Measurements from ENCODE around the gene UBTF. TPM values are rescaled to one million over a fixed set of nuclear protein-coding genes. Genes with fewer than 3 reads are reported as not detected.

Gene UBTF
- total and polyA plus RNA-seq, 9 of the 15 experiments (the other 6 are each of a cell fraction or from before 2014, with no cell fraction given): 1.2 to 113 (median 83.6) TPM

GRCh38 chr17:44218344-44219107, 949 bp downstream of the UBTF start (continued):
- TF ChIP-seq ZNF318 (IDR thresholded peaks at IDR 0.05; ENCODE audit: borderline replicate concordance in 1 of 2, low read depth in 1 of 2) (no peak), ELF1 (tag; IDR thresholded peaks at IDR 0.05) (peak; percentile 58), RBM34 (IDR thresholded peaks at IDR 0.05; ENCODE audit: borderline replicate concordance, insufficient read depth, low read length) (no peak), PHF20 (IDR thresholded peaks at IDR 0.05; ENCODE audit: partially characterized antibody) (no peak), C11orf30 (IDR thresholded peaks at IDR 0.05; ENCODE audit: low read depth) (no peak), ARHGAP35 (IDR thresholded peaks at IDR 0.05; ENCODE audit: partially characterized antibody) (no peak), NCOA1 (IDR thresholded peaks at IDR 0.05; ENCODE audit: low read depth) (no peak), GATAD2A (IDR thresholded peaks at IDR 0.05) (0 out of 2 replicates have a peak, but pooled peaks have one; percentile 40), ZNF589 (CRISPR knock-in tag; IDR thresholded peaks at IDR 0.05; ENCODE audit: low read depth) (peak; percentile 76; the same call in 1 of the 2 replicates), MAFF (IDR thresholded peaks at IDR 0.05; ENCODE audit: low read length) (no peak), ZNF224 (CRISPR knock-in tag; IDR thresholded peaks at IDR 0.05) (no peak), PHF8 (IDR thresholded peaks at IDR 0.05; ENCODE audit: borderline replicate concordance, low read length) (peak; percentile 36; the same call in 1 of the 2 replicates), CAMTA2 (CRISPR knock-in tag; conservative IDR thresholded peaks at IDR 0.05) (no peak), DPF2 (IDR thresholded peaks at IDR 0.05) (no peak), PHF21A (IDR thresholded peaks at IDR 0.05; ENCODE audit: borderline replicate concordance, low read depth) (no peak)
- TF ChIP-seq, protein P1, sequence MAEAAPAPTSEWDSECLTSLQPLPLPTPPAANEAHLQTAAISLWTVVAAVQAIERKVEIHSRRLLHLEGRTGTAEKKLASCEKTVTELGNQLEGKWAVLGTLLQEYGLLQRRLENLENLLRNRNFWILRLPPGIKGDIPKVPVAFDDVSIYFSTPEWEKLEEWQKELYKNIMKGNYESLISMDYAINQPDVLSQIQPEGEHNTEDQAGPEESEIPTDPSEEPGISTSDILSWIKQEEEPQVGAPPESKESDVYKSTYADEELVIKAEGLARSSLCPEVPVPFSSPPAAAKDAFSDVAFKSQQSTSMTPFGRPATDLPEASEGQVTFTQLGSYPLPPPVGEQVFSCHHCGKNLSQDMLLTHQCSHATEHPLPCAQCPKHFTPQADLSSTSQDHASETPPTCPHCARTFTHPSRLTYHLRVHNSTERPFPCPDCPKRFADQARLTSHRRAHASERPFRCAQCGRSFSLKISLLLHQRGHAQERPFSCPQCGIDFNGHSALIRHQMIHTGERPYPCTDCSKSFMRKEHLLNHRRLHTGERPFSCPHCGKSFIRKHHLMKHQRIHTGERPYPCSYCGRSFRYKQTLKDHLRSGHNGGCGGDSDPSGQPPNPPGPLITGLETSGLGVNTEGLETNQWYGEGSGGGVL (CRISPR knock-in tag; IDR thresholded peaks at IDR 0.05): no peak
- TF ChIP-seq, protein P2, sequence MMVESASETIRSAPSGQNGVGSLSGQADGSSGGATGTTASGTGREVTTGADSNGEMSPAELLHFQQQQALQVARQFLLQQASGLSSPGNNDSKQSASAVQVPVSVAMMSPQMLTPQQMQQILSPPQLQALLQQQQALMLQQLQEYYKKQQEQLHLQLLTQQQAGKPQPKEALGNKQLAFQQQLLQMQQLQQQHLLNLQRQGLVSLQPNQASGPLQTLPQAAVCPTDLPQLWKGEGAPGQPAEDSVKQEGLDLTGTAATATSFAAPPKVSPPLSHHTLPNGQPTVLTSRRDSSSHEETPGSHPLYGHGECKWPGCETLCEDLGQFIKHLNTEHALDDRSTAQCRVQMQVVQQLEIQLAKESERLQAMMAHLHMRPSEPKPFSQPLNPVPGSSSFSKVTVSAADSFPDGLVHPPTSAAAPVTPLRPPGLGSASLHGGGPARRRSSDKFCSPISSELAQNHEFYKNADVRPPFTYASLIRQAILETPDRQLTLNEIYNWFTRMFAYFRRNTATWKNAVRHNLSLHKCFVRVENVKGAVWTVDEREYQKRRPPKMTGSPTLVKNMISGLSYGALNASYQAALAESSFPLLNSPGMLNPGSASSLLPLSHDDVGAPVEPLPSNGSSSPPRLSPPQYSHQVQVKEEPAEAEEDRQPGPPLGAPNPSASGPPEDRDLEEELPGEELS (CRISPR knock-in tag; IDR thresholded peaks at IDR 0.05; ENCODE audit: borderline replicate concordance): no peak

Measured in K562 (cell line).